Rectal smooth muscle tissue (tissue), 1 donor: Measurements from ENCODE around the gene CSHL1.
A peak's percentile ranks its signal among the peaks of the same experiment; 100 is the strongest.

ENCODE experiments used
- H3K27ac ChIP-seq: one replicate; pipeline ENCODE4 v1.7.0; 2013; ENCODE audit warnings: low read depth, low read length, inconsistent platforms
- H3K27me3 ChIP-seq: one replicate; pipeline ENCODE4 v1.7.0; 2013; ENCODE audit warnings: low read length; ENCODE audit not compliant: control insufficient read depth, insufficient read depth
- H3K36me3 ChIP-seq: one replicate; pipeline ENCODE4 v1.7.0; 2013; ENCODE audit warnings: low read length; ENCODE audit not compliant: control insufficient read depth, insufficient read depth
- H3K4me1 ChIP-seq: one replicate; pipeline ENCODE4 v1.7.0; 2013; ENCODE audit warnings: low read length; ENCODE audit not compliant: control insufficient read depth, insufficient read depth
- H3K4me3 ChIP-seq: one replicate; pipeline ENCODE4 v1.7.0; 2013; ENCODE audit warnings: low read length
- H3K9ac ChIP-seq: one replicate; pipeline ENCODE4 v1.7.0; 2013; ENCODE audit warnings: low read length

Gene CSHL1

DNA sequence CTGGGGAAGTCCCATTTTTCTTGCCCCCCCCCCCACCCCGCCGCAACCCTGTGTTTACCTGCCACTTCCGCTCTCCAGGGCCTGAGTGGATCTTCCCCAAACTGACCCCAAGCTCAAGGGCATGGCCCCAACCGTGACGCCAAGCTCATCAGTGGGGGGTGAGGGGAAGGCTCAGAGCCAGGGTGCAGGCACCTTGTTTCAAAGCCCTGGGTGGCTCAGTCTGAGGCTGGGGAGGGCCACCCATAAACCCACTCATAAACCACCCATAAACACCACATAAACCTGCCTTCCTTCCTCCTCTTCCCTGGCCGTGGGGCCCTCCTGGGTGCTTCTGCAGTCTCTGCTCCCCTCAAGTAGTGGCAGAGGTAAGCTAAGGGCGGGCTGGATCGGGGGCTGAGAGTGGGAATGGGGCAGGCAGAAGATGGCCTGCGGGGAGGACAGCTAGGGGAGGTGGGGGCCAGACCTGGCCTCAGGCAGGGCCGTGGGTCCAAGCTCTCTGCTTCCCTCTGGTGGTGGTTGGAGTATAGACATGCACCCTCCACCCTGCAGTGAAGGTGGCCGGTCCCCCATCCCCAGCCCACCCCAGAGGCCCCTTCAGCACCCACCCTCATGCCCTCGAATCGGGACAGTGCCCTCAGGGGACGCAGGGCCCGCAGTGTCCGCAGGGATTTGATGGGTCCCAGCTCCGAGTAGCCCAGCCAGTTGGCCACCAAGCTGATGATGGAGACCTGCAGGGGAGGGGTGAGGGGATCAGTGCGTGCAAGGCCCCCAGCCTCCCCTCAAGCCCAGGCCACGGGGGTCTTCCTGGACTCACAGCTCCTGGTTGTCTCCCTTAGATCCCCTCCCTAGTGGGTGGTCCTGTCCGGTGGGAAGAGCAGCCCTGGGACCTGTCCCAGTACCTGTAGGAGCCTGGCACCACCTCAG is 35.6 kb upstream of the CSHL1 start:
- no peaks in the 10 kb centered on the region for H3K4me1 ChIP-seq
- H3K27me3 ChIP-seq, result no peaks in the 10 kb centered on the region
- H3K9ac ChIP-seq, result no peak overlapping the region
- no peaks in the 10 kb centered on the region for H3K36me3 ChIP-seq
- H3K27ac ChIP-seq, result no peak overlapping the region
- H3K4me3 ChIP-seq, result peak overlapping the region; percentile 13

DNA sequence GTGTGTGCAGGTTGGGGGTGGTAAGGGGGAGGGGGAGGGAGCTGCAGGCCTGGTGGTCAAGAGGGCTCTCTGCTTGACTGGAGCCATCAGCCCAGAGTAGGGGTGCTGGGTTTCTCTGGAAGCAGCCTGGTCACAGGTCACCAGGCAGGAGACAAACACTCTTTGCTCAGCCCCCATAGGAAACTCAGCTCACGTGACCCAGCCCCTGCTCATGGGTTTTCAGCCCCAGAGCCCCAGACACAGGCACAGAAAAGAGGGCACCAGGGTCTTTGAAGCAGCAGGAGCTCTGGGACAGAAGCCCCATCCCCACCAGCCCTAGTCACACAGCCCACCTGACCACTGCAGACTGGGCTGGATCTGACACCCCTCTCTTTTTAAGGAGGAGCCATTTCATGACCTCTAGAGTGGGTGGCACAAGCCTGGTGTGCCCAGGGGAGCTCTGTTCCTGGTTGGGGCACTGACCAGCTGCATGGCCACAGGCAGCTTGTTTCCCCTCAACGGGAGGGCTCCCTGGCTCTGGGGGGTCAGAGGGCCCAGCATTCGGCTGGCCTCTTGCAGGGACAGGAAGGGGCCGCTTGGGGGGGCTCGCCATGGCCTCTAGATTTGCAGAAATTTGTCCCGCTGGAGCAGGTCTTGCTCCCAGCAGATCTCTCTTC is 34.9 kb upstream of the CSHL1 start:
- Histone ChIP-seq H3K9ac (no peak overlapping the region), H3K4me3 (no peak overlapping the region), H3K27ac (no peak overlapping the region), H3K4me1 (no peaks in the 10 kb centered on the region), H3K27me3 (no peaks in the 10 kb centered on the region), H3K36me3 (no peaks in the 10 kb centered on the region)

GRCh38 chr17:63944736-63945499 is 33.9 kb upstream of the CSHL1 start:
- Histone ChIP-seq H3K27me3 (no peaks in the 10 kb centered on the region), H3K4me3 (no peak overlapping the region), H3K9ac (no peak overlapping the region), H3K27ac (no peak overlapping the region), H3K36me3 (no peaks in the 10 kb centered on the region), H3K4me1 (no peaks in the 10 kb centered on the region)

DNA sequence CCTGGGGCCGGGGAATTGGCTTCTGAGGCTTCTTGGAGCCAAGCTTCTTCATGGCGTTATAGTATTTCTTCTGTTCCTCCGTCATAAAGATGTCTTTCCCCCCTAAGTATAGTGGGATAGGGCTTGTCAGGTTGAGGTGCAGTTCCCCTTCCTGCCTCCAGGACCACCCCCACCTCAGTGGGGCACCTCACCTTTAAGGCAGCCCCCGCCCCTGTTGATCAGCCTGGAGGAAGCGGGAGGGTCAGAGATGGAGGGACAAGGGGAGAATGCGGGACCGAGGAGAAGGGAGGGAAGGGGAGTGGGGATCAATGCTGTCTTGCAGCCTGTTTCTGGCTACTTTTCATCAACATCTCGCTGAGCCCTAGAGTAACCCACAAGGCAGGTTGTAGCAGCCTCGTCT is 32.7 kb upstream of the CSHL1 start:
- no peak overlapping the region for H3K9ac ChIP-seq
- H3K27ac ChIP-seq, result no peak overlapping the region
- no peaks in the 10 kb centered on the region for H3K4me1 ChIP-seq
- H3K4me3 ChIP-seq, result no peak overlapping the region
- H3K27me3 ChIP-seq, result no peaks in the 10 kb centered on the region
- H3K36me3 ChIP-seq, result no peaks in the 10 kb centered on the region

DNA sequence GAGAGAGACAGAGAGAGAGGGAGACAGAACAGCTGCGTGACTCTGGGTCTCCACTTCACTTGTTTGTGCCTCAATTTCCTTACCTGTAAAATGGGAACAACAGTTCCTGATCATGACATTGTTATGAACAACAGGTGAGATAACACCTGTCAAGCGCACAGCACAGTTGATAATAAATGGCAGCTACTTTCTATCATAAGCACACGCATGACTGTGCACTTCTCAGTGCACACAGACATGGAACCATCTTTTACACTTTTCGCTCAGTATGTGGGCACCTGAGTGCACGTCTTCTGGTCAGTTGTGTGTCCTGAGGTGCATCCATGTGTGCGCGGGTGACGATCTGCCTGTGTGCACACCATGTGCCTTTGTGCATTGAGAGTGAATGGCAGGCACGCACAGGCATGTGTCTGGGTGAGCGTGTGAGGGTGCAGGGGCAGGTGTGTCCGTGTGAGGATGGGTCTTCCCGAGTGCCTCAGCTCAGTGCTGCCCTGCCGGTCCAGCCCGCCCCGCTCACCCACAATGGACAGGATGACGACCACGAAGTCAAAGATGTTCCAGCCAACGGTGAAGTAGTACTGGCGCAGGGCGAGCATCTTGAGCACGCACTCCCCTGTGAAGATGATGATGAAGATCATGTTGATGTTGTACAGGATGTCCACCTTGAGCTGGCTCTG is 31.4 kb upstream of the CSHL1 start:
- H3K9ac ChIP-seq, result no peak overlapping the region
- no peak overlapping the region for H3K4me3 ChIP-seq
- no peaks in the 10 kb centered on the region for H3K27me3 ChIP-seq
- H3K4me1 ChIP-seq, result no peaks in the 10 kb centered on the region
- no peaks in the 10 kb centered on the region for H3K36me3 ChIP-seq
- H3K27ac ChIP-seq, result no peak overlapping the region

- Histone ChIP-seq H3K27me3 (no peaks in the 10 kb centered on the region), H3K4me3 (no peak overlapping the region), H3K4me1 (no peaks in the 10 kb centered on the region), H3K36me3 (no peaks in the 10 kb centered on the region), H3K27ac (no peak overlapping the region), H3K9ac (no peak overlapping the region)
Measured at GRCh38 chr17:63941751-63942150, 30.7 kb upstream of the CSHL1 start.

GRCh38 chr17:63941162-63941561 is 30.1 kb upstream of the CSHL1 start:
- Histone ChIP-seq H3K4me3 (no peak overlapping the region), H3K4me1 (no peaks in the 10 kb centered on the region), H3K27me3 (no peaks in the 10 kb centered on the region), H3K36me3 (no peaks in the 10 kb centered on the region), H3K9ac (no peak overlapping the region), H3K27ac (no peak overlapping the region)

DNA sequence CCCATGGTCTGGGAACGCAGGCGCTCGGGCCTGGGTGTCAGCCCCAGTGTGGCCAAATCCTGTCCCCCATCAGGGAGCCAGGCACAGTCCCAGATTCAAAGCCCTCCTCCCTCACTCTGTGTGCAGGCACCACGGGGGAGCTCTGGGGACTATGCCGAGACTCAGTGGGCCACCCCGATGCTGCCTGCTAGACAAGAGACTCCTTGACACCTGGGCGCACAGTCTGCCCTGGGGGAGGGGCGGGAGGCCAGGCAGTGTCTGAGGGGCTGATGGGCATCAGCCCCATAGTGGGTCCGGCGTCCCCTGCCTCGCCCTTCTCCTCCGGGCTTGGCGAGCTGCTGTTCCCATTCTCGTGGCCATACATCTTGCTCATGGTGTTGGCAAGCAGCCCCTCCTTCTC is 29.5 kb upstream of the CSHL1 start:
- no peak overlapping the region for H3K27ac ChIP-seq
- H3K4me1 ChIP-seq, result no peaks in the 10 kb centered on the region
- H3K36me3 ChIP-seq, result no peaks in the 10 kb centered on the region
- no peak overlapping the region for H3K4me3 ChIP-seq
- no peak overlapping the region for H3K9ac ChIP-seq
- H3K27me3 ChIP-seq, result no peaks in the 10 kb centered on the region

GRCh38 chr17:63939884-63940283 is 28.8 kb upstream of the CSHL1 start:
- Histone ChIP-seq H3K4me3 (no peak overlapping the region), H3K27me3 (no peaks in the 10 kb centered on the region), H3K36me3 (no peaks in the 10 kb centered on the region), H3K9ac (no peak overlapping the region), H3K27ac (no peak overlapping the region), H3K4me1 (no peaks in the 10 kb centered on the region)

DNA sequence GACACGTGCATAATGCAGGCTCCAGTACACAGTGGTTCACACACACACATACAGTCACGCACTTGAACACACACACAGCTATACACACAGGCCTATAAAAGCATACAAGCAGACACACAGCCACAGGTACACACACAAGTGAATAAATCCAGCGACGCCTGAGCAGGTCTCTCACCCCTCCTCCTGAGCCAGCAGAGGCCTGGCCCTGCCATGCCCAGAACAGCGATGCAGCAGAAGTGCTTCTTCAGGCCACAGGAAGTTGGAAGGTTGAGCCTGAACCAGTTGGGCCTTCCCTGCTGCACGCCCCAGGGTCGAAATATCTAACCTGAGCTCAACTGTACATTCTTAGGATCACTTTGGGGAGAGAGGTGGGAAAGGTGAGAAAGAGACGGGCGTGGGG is 28.3 kb upstream of the CSHL1 start:
- Histone ChIP-seq H3K4me1 (no peaks in the 10 kb centered on the region), H3K4me3 (no peak overlapping the region), H3K9ac (no peak overlapping the region), H3K36me3 (no peaks in the 10 kb centered on the region), H3K27ac (no peak overlapping the region), H3K27me3 (no peaks in the 10 kb centered on the region)

DNA sequence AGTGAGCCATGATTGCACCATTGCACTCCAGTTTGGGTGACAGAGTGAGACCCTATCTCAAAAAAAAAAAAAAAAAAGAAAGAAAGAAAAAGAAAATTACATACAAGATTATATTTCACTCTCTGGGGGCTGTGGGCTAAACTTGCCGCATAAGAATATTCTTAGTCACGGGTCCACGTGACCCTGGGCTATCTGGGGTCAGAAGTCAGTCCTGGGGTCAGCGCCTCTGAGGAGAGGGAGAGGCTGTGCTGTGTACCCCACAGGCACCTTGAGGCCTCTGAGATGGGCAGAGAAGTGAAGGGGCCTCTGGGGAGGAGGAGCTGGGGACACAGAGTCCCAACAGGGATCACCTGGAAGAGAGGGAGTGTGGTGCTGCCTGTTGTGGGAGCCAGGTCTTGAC is 26.9 kb upstream of the CSHL1 start:
- no peak overlapping the region for H3K4me3 ChIP-seq
- H3K27me3 ChIP-seq, result no peaks in the 10 kb centered on the region
- H3K27ac ChIP-seq, result no peak overlapping the region
- no peaks in the 10 kb centered on the region for H3K36me3 ChIP-seq
- no peak overlapping the region for H3K9ac ChIP-seq
- H3K4me1 ChIP-seq, result no peaks in the 10 kb centered on the region

GRCh38 chr17:63937319-63937718 is 26.3 kb upstream of the CSHL1 start:
- Histone ChIP-seq H3K27ac (no peak overlapping the region), H3K9ac (no peak overlapping the region), H3K27me3 (no peaks in the 10 kb centered on the region), H3K4me1 (no peaks in the 10 kb centered on the region), H3K36me3 (no peaks in the 10 kb centered on the region), H3K4me3 (no peak overlapping the region)
